HG03159 (cell line): Measurements from ENCODE around the gene USP3.
"Not testable (repeated sequence)": the region's sequence is repeated elsewhere in the genome, so short reads cannot be mapped to it uniquely, and the experiment has no call there.

Experiments
- ATAC-seq: cut with Tn5 transposase; IDR thresholded peaks from one replicate; pipeline ENCODE4 v1.9.1; 2021; ENCODE audit warnings: mild to moderate bottlenecking, moderate library complexity; ENCODE audit not compliant: unreplicated experiment

USP3 gene

GRCh38 chr15:63475707-63476106, 28.7 kb upstream of the USP3 start:
- no peak for ATAC-seq

GRCh38 chr15:63476229-63476632, 28.2 kb upstream of the USP3 start:
- ATAC-seq = no peak

GRCh38 chr15:63478243-63478642, 26.1 kb upstream of the USP3 start:
- no peak for ATAC-seq

- no peak for ATAC-seq
Measured at GRCh38 chr15:63480441-63480821, 24.0 kb upstream of the USP3 start.

GRCh38 chr15:63481105-63481810, 23.1 kb upstream of the USP3 start:
- no peak for ATAC-seq

GRCh38 chr15:63482874-63483323, 21.5 kb upstream of the USP3 start:
- ATAC-seq = no peak

GRCh38 chr15:63483521-63484371, 20.6 kb upstream of the USP3 start:
- no peak for ATAC-seq

GRCh38 chr15:63484433-63485186, 19.8 kb upstream of the USP3 start:
- no peak for ATAC-seq

GRCh38 chr15:63487076-63487757, 17.2 kb upstream of the USP3 start:
- no peak for ATAC-seq

- not testable (repeated sequence) for ATAC-seq
Measured at GRCh38 chr15:63487758-63488397, 16.5 kb upstream of the USP3 start.

GRCh38 chr15:63488398-63488960, 15.9 kb upstream of the USP3 start:
- ATAC-seq = no peak

- ATAC-seq = no peak
Measured at GRCh38 chr15:63489352-63489751, 15.0 kb upstream of the USP3 start.

GRCh38 chr15:63490345-63491034, 13.9 kb upstream of the USP3 start:
- ATAC-seq = no peak

- ATAC-seq = no peak
Measured at GRCh38 chr15:63491116-63491827, 13.1 kb upstream of the USP3 start.

- ATAC-seq = no peak
Measured at GRCh38 chr15:63491979-63492378, 12.4 kb upstream of the USP3 start.

- no peak for ATAC-seq
Measured at GRCh38 chr15:63492541-63493077, 11.8 kb upstream of the USP3 start.

GRCh38 chr15:63493436-63493835, 11.0 kb upstream of the USP3 start:
- no peak for ATAC-seq

- no peak for ATAC-seq
Measured at GRCh38 chr15:63494408-63494807, 10.0 kb upstream of the USP3 start.

GRCh38 chr15:63495343-63495742, 9.1 kb upstream of the USP3 start:
- ATAC-seq = no peak
